Stimulated activated CD4-positive, alpha-beta T cell treated with anti-CD3 and anti-CD28 coated beads, Interleukin-4, amount 100 ng/mL, for 4 hours (primary cell): Measurements from ENCODE around the gene RBM44.

Experiments
- DNase-seq, 2 experiments: peaks; one replicate each; pipeline ENCODE4 v3.0.0-alpha.2; 2020

The RBM44 gene

GRCh38 chr2:237872178-237872887 is 73.8 kb downstream of the RBM44 start:
- DNase-seq = no peak

GRCh38 chr2:237873421-237873831 is 74.8 kb downstream of the RBM44 start:
- DNase-seq = no peak

GRCh38 chr2:237873897-237874551 is 75.4 kb downstream of the RBM44 start:
- DNase-seq = no peak

- no peak for DNase-seq
These were observed 76.1 kb downstream of the RBM44 start for GRCh38 chr2:237874585-237875161.

DNA sequence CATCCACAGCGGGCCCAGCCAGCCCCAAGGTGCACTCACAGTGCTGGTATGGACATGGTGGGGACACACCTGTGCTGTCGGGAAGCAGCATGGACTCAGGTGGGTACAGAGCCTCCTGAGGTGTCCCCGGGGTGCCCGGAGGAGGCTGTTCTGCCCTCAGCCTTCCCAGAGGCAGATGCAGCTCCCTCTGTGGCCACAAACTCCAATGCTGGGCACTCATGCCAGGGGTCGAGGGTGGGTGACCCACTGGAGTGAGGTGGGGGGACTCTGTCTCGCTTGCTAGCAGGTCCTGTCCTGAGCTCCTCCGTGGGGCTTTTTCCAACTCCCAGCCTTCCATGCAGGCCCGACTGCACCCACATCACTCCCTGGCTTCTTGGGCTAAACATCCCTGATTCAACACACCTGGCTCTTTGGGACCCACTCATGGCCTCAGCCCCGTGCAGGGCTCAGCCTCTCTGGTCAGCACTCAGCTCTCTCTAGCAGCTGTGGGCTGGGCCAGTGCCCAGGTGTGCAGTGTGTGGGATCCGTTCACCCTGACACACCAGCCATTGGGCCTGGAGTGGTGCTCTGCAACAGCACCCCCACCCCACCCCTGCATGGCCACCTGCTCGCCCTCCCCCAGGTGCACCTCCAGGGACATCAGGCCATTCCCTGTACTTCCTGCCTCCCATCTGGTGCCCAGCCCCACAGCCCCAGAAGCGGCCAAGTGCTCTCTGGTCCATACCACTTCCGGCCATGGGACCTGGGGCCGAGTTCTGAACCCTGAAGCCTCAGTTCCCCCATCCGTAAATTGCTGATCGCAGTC is 76.9 kb downstream of the RBM44 start:
- DNase-seq = no peak

- no peak for DNase-seq
These were observed 77.5 kb downstream of the RBM44 start for GRCh38 chr2:237876061-237876526.

DNA sequence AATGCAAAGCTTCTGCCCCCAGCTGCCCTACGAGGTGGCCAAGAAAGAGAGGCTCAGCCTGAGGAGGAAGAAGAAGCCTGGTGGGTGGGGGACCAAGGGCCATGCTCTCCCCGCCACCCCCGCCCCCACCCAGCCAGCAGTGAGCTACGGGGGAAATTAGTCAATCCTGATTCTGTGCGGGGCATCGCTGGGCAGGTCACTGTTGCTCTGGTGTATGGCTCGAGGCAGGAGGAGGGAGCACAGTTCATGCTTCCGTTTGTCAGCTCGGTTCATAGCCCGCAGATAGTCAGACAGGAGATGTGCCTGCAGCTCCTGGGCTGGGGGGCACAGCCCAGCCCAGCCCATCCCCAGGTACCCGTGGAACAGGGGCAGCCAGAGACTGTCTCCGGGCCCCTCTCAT is 78.0 kb downstream of the RBM44 start:
- DNase-seq = no peak

- DNase-seq = no peak
These were observed 78.4 kb downstream of the RBM44 start for GRCh38 chr2:237876951-237877491.

DNA sequence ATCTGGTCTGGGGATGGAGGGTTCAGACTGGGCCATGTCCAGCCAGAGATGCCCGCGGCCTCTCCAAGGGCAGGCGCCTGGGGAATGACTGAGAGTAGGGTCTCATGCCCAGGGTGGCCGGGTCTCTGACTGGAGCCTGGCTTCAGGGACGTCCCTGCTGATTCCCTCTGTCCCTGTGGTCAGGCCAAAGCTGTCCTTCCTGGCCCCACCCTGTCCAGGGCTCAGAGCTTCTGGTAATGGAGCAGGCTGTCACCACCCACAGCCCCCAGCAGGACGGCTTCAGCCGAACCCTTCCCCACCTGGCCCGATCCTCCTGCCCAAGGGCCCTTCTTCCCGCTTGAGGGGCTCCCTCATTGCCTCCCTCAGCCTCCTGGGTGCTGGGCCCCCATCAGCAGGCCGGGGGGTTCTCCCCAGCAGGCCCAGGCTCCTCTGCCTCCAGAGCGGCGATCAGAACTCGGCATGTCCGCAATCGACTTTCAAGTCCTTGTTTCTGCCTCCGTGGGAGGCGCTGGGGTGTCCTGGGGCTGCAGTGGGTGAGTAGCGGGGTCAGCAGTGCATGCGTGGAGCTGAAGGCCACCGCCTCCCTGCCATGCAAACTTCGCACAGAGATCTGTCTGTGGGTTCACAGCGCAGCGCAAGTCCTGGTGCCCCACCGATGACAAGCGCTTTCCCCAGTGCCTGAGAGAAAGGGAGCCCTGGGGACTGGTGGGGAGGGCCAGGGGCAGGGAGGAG is 79.2 kb downstream of the RBM44 start:
- DNase-seq = no peak

DNA sequence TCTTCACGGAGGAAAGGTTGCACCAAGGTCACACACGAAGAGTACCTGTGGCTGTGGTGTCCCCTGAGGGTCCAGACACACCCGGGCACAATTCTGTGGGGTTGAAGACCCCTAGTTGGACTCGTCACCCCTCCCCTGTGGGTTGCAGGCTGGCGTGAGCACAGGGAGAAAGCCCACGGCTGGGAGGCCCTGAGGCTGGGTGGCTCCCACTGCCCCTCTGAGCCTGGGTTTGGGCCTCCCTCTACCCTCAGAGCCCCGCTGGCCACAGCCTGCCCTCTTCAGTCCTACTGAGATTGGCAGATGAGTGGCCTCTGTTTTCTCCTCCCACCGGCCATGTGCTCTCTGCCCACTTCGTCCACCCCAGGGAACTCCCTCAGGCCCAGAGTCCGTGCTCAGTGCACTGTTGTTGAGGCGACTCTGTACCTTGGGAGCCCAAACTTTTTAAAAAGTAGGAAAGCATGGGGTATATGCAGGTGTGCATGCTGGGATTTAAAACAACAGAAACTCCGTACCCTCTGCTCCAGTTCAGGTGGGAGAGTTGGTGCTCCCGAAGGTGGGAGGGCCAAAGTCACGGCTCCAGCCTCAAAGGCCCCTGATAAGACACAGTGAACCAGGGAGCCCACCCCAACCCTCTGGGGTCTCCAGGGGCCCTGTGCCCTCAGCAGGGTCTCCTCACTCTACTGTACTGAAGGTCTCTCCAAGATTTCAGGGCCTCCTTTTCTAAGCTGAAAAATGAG is 79.9 kb downstream of the RBM44 start:
- no peak for DNase-seq

DNA sequence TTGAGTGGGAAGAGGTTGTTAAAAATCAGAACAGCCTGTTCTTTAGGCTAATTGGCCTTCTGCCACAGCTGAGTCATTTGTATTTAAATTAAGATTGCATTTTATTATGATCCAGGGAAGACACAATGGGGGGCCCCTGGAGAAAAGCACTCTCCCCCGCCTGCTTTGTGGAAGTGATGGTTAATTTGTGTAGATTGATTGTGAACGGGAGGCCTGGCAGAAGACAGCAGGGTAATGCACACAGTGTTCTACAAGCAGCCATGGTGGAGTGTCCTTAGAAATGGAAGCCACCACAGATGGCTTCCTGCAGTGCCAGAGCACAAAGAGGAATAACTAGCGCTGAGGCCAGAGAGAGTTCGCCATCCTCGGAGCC is 80.5 kb downstream of the RBM44 start:
- no peak for DNase-seq

DNA sequence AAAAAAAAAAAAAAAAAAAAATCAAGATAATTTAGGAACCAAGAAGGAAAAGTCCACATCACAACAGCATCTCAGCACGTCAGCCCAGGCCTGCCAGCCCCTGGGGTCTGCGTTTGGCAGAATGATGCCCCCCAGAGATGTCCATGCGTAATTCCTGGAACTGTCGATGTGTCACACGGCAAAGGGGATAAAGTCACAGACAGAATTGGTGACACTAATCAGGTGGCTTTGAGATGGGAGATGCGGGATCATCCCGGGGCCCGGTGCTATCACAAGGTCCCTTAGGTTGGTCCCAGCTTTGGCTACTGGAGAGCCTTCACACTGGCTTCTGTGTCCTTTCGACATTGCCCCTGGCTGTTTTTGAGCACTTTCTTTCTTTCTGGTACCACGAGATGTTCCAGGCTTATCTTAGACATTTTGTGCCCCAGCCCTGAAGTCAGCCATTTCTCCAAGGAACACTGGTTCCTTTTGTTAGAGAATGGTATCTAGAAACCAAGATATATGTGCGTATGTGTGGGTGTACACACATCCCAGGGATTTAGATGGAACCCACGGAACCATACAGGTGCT is 81.5 kb downstream of the RBM44 start:
- no peak for DNase-seq

DNA sequence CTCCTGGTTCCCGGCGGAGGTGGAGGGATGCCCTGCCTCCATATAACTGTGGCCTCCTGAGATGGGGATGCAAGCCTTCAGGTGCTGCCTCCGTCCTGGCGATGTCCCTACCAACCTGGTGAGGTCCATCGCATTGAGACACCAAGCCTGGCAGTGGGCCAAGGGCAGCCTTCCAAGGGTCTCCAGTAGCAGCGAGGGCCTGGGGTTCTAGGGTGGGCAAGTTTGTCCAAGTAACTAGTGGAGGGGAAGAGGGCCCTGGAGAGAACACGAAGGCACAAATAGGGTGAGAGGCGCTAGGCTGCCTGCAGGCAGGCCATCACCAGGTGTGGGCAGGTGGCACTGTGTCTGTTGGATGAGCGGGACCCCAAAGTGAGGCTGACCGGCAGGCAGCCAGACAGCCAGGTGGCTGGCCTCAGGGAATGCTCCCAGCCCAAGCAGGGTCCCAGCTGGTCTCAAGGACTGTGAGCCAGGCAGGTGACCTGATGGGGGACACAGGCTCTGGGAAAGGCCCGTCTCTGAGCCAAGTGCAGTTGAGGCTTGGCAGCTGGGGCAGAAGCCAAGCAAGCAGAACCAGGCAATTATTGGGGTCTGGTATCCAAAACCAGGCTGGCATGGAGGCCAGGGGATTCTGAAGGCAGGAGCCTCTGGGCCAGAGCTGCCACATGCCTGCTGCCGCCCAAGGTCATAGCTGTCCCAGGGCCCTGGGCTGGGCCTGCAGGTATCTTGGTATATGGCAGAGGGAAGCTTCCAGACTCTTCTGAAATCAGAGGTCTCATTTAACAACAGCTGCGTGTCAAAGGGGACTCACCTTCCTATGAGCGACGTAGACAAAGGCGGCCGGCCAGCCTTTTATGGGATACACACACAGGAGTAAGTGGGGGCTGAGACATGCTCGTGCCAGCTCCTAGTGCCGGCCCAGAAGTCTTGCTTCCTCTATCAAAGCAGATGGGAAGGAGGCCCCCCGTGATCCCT is 84.2 kb downstream of the RBM44 start:
- no peak for DNase-seq

GRCh38 chr2:237883951-237884446 is 85.4 kb downstream of the RBM44 start:
- DNase-seq = no peak

DNA sequence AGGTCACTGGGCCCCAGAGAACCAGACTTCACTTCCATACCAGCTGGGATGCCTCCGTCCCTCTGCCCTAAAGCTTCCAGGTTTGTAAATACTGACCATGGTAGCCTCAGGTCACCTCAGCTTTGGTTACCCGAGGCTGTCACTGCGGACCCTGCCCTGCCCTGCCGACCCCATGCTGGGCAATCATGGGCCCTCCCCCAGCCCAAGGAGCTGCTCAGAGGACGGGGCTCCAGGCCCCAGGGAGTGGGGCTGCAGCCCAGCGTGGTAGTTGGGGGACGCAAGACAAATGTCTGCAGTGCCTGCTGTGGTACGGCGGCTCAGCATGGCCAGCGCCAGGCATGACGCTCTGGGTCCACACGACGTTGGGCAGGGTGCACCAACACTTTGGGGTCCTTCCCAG is 86.1 kb downstream of the RBM44 start:
- DNase-seq = no peak

- DNase-seq = no peak
These were observed 86.7 kb downstream of the RBM44 start for GRCh38 chr2:237885111-237885930.

DNA sequence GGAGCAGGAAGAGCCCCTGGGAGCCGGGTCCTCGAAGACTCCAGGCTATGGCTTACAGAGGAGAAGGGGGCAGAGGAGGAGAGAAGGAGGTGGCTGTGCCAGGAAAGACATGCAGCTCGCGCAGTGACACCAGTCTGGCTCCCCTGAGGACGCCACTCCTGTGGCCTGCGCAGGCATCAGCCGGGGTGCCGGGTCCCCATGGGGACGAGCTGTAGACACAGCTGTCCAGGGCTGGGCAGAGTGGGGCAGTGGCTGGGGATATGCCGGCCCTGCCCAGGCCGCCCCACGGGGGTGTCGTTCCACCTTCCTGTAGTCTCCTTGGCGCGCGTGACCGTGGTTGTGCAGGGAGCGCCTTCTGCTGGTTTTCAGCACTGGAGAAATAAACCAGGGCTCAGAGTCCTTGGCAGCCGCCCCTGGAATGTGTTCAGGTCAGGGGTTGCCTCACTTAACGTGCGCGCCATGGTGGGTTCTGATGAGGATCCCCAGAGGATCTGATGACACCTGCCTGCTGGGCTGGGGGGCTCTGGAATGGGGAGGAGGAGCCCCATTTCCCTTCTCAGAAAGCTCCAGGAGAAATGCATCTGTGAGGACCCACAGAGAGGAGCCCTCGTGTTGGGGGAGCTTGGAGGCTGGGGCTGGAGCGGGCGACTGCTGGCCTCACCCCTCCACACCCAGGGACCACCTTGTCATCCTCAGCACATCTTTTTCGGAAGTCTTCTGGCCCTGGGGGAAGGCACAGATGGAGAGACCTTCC is 87.5 kb downstream of the RBM44 start:
- no peak for DNase-seq
